Right renal cortex interstitium (tissue), 3 donors: ENCODE measurements around the gene ZNF79. TPM values are rescaled to one million over a fixed set of nuclear protein-coding genes. Genes with fewer than 3 reads are reported as not detected.

Experiments used
- DNase-seq, 3 donors: peaks; one replicate each; pipeline ENCODE4 v3.0.0-alpha.2; 2013; ENCODE audit warnings: low read depth in 3 of 3, low spot score in 2 of 3
- polyA plus RNA-seq, 3 donors: library from polyadenylated mRNA; unstranded; fragments of 120-200 nt; gene quantifications; one replicate each; pipeline ENCODE4 v1.2.1, GENCODE V29; 2013; ENCODE audit not compliant: insufficient read length in 3 of 3

Gene ZNF79
- polyA plus RNA-seq, 3 donors: 7.5 to 8.0 (median 7.6) TPM

DNA sequence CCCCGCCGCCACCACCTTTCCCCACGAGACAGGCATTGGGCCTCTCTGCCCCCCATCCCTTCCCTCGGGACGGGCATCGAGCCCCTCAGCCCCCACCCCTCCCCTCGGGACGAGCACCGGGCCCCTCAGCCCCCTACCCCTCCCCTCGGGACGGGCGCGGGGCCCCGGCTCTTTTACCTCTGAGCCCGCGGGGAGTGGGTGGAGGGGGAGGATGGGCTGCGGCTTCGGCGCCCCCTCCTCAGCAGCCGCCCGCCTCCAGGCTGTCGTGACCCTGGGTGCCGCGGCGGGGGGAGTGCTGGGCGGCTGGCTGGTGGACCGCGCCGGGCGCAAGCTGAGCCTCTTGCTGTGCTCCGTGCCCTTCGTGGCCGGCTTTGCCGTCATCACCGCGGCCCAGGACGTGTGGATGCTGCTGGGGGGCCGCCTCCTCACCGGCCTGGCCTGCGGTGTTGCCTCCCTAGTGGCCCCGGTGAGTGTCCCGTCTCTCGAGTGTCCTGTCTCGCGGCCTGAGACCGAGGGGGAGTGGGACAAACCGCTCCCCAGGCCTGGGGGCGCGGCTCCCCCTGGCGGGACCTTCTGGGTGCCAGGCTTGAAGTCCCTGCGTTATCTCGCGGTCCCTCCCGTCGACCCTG lies 26.4 kb upstream of the ZNF79 start:
- no peak for DNase-seq

DNA sequence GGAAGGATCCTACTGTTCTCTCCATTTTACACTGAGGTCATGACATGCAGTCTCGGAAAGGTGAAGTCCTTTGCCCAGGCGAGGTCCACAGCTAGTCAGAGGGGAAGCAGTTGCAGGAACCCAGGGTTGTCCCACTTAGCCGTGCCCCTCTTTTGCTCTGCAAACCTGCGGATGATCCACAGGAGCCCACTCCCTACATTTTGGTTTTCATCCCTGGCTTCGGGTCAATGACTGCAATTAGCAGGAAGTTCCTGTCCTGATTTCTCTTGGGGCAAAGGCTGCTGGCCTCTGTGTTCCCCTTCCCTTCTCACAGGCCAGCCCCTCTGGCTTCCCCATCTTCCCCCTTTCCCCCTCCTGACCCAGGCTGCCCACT lies 25.9 kb upstream of the ZNF79 start:
- no peak for DNase-seq

DNA sequence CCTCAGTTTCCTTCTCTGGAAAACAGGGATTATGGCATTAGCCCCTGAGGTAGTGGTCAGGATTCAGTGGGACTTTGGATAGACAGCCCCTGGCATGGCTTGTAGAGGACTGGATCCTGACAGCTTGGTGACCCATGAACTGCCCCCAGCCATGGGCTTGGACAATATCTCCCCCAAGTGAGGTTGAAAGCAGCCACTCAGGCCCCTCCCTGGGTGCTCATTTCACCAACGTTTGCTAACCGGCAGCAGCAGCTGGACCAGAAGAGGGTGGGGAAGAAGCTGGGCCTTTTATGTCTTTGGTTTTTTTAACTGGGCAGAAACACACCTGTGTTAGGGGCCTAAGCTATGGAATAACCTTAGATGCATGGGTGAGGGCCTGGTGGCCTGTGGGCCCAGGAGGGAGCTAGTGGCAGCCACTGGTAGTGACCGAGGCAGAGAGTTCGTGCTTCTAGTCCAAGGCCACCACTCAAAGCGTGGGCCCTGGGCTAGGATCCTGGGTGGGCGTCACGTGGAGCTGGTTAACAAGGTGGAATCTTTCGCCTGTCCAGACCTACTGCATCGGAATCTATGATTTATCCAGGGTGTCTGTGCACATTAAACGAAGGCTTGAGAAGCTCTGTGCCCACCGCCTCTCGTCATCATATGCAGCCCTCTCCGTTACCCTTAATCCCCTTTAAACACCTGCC lies 25.3 kb upstream of the ZNF79 start:
- DNase-seq: no peak

DNA sequence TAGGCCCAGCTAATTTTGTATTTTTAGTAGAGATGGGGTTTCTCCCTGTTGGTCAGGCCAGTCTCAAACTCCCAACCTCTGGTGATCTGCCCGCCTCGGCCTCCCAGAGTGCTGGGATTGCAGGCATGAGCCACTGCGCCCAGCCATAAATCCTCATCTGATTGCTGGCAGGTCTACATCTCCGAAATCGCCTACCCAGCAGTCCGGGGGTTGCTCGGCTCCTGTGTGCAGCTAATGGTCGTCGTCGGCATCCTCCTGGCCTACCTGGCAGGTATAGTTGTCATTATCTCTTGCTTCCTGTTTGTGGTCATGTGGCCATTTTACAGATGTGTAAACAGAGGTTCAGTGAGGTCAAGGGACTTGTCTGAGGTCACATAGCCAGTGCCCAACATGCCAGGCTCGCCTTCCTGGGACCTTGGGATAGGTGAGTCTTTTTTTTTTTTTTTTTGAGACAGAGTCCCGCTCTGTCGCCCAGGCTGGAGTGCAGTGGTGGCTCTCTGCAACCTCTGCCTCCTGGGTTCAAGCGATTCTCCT lies 24.4 kb upstream of the ZNF79 start:
- no peak for DNase-seq

DNA sequence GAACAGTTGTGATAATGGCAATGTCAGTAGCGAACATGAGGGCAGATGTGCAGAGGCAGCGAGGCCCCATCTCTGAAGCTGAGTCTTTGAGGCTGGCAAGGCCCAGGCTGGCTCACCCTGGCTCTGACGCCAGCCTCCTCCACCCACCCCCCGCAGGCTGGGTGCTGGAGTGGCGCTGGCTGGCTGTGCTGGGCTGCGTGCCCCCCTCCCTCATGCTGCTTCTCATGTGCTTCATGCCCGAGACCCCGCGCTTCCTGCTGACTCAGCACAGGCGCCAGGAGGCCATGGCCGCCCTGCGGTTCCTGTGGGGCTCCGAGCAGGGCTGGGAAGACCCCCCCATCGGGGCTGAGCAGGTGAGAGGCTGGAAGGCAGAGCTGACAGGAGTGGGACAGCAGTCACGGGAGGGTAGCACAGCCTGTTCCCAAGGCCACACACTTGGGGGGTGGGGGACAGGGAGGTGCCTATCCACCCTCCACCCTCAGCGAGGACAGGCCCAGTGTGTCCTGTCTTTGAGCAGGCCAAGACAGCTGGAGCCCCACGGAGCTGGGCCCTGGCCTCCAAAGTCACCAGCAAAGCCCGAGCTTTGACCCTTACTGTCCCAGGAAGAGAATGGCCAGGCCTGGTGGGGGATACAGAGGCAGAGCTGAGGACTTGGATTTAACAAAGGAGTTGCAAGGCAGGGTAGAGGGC lies 21.6 kb upstream of the ZNF79 start:
- DNase-seq: no peak

DNA sequence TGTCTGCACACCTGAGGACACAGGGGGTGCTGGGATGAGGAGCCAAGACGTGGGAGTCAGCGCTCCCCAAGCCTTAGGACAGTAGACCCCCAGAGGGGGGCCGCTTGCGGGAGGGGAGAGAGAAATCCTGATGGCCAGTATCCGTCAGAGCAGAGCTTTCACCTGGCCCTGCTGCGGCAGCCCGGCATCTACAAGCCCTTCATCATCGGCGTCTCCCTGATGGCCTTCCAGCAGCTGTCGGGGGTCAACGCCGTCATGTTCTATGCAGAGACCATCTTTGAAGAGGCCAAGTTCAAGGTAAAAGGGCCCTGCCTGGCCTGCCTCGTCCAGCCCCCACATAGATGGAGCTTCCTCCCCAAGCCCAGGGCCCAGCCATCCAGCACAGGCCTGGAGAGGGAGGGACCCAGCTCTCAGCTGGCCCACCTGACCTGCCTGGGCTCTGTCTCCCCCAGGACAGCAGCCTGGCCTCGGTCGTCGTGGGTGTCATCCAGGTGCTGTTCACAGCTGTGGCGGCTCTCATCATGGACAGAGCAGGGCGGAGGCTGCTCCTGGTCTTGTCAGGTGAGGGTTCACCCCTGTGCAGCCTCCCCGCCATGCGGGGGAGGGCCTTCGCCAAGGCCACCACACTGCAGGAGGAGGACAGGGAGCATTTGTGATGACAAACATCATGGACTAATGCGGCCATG lies 20.5 kb upstream of the ZNF79 start:
- no peak for DNase-seq

DNA sequence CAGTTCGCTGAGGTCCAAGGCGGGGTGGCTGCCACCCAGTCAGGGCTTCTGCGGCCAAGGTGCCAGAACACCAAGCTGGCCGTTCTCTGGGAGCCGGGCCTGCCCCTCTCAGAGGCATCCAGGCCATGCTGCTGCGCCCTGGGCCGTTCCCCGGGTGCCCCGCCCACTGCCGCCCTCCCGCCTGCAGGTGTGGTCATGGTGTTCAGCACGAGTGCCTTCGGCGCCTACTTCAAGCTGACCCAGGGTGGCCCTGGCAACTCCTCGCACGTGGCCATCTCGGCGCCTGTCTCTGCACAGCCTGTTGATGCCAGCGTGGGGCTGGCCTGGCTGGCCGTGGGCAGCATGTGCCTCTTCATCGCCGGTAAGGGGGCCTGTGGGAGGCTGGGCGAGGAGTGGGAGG lies 19.6 kb upstream of the ZNF79 start:
- no peak for DNase-seq

DNA sequence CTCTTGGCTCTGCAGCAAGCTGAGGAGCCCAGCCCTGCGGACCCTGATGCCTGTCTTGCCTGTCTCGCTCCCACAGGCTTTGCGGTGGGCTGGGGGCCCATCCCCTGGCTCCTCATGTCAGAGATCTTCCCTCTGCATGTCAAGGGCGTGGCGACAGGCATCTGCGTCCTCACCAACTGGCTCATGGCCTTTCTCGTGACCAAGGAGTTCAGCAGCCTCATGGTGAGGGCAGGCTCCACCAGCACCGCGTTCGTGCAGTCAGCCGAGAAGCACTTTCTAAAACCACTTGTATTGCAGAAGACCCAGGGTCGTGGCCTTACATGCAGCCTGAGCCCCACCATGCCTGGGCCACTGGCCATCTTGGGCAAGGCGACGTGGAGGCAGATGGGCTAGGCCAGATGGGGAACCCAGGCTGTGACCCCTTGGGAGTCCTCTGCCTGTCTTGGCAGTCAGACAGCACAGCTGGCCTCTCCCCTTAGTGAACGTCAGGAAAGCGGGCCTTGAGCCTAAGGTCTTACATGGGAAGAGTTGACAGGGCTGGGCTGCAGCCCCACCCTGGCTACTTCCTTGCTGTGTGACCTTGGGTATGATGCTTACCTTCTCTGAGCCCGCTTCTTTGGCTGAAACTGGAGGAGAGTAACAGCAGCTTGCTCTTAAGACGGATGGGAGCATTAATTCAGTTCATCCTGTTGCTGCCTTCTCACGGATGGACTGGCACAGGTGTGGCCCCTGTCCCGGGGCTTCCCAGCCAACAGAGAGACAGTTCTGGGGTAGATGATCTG lies 18.6 kb upstream of the ZNF79 start:
- no peak for DNase-seq

DNA sequence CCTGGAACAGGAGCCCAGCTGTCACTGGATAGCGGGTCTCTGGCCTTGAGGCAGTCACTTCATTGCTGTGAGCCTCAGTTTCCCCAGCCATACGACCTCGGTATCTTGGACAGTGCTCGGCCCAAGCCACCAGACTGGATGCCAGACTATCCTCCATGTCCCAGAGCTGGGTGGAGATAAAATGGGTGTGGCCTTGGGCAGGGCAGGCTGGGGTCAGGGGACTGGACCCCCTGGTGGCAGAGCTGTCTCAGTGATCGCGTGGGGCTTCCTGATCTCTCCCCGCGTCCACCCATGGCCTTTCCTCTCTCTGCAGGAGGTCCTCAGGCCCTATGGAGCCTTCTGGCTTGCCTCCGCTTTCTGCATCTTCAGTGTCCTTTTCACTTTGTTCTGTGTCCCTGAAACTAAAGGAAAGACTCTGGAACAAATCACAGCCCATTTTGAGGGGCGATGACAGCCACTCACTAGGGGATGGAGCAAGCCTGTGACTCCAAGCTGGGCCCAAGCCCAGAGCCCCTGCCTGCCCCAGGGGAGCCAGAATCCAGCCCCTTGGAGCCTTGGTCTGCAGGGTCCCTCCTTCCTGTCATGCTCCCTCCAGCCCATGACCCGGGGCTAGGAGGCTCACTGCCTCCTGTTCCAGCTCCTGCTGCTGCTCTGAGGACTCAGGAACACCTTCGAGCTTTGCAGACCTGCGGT lies 17.2 kb upstream of the ZNF79 start:
- no peak for DNase-seq

DNA sequence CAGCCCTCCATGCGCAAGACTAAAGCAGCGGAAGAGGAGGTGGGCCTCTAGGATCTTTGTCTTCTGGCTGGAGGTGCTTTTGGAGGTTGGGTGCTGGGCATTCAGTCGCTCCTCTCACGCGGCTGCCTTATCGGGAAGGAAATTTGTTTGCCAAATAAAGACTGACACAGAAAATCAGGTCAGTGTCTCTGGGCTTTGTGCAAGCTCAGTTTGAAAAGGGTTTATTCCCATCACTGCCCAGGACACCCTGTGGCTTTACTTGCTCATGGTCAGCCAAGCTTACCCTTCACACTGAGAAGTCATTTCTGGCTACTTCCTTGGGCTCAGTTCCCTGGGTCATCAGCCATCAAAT lies 16.7 kb upstream of the ZNF79 start:
- no peak for DNase-seq

DNA sequence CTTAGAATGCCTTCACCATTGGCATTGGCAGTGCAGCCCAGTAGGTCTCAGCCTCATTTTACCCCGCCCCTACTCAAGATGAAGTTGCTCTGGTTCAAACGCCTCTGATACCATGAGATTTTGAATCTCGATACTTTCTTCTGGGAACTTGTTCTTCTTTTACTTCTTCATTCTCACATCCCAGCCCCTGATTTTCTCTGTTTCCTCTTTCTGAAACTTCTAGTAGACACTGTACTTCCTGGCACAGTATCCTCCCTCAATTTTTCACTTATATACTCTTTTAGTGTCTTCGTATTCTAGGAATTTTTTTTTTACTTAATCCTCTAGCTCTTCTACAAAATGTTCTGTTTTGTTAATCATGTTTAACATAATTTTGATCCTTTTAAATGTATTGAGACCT lies 13.1 kb upstream of the ZNF79 start:
- DNase-seq: no peak

DNA sequence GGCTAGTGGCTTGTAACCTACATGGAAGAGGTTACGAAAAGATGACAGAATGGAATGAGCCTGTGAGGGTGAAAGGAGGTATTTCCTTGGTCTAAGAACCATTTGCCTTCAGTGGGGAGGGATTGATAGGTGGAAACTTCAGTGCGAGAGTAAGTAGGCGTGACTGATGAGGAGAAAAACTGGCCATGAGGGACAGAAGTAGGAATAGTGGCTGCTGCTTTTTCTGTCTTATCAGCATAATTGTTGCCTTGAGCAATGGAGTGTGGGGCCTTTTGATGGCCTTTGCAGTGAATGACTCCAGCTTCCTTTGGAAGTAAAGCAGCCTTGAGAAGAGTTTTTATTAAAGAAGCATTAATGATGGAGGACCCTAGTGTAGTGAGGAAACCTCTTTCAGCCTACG lies 9.0 kb upstream of the ZNF79 start:
- DNase-seq: no peak

DNA sequence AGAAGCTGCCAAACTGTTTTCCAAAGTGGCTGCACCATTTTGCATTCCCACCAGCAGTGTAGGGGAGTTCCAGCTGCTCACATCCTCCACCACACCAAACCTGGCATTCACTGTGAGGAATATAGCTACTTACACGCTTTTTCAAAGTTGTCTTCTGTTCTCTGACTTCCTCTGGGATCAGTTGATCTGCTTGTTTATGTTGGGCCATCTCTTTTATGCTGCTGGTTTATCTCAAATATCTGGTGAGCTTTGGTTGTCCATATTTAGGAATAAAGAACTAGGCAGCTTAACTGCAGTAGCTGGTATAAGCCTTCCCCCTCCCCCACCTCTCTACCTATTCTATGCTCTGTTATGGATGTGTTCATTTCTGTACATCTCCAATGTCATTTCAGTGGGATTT lies 8.5 kb upstream of the ZNF79 start:
- DNase-seq: no peak

DNA sequence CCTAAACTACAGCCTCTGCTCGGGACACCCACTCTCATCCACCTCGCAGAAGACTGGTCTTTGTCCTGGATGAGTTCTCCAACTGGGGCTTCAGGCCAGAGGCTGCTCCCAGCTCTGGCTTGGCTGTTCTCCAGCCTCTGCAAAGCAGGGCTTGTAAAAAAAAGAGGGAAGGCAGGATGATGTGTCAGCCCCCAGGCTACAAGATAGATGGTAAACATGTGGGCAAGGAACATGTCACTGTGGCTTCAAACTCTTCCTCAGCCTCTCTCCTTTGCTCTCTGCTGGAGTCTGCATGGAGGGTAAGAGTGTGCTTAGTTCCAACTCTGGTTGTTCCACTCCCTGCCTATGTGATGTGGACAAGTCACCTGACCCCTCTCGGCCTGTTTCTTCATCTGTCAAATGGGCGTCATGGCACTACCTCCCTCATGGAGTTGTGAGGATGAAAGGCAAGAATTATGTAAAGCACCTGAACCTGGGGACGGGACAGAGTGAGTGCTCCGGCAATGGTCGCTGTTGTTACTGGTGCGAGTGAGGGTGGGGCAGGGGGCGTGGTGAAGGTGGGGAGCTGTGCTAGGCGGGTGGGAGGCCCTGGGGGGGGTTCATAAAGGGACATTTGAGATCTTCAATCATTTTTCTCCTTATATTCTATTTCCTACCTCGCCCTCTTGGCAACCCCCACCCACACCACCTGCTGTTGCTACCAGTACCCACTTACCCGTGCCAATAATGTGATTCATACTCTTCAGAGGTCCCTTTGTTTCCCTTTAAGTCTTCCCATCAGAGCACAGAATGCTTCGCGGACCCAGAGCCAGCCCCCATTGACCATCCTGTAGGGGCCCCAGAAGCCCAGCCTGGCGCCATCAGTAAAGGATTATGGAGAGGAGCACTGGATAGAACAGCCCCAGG lies 6.8 kb upstream of the ZNF79 start:
- no peak for DNase-seq

DNA sequence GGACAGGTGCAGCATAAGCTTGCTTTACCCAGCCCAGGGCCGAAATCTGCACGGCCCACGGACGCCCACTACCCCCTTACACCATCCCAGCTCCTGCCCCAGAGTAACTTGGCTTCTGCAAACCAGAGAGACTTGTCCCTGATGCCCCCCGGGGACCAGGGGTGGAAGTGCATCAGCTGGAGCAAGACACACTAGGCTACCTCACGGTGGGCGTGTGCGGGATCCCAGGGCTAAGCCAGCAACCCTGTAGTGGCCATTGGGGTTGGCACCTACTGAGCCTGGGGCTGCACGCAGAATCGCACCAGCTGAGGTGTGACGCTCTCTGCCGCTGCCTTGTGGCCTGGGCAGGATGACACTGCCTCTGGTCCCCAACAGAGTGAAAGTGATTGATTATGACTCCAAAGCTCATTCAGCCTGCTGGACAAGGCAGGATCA lies 6.1 kb upstream of the ZNF79 start:
- no peak for DNase-seq

DNA sequence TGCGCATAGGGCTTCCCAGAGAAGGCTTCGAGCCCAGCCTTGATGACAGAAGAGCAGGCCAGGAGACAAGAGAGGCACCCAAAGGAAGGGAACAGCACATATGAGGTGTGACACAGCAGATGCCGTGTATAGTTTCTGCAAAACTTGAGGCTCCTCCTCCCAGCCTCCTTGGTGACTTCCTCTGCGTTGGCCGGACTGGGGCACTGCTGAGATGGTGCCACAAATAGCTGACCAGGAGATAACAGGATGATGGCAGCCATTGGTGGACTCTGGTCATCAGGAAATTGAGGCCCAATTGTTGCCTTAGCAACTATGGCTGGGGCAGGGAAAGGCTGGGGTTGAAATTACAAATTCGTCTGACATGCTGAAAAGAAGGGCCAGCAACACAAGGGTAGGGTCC lies 4.8 kb upstream of the ZNF79 start:
- no peak for DNase-seq

DNA sequence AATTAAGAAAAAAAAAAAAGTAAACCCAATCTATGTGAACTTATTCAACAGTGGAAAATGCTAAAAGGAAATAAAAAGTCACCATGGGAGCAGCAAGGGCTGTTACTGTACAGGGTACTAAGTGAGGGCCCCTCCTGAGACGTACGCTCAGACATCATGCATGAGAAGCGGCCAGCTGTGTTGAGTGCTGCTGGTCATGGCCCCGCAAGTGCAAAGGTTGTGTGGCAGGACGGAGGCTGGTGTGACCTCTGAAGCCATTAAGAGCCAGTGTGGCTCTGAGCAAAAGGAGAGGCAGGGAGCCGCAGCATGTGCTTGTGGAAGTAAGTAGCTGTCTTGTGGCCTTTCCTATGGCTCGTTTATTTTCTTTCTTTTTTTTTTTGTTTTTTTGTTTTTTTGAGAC lies 3.1 kb upstream of the ZNF79 start:
- no peak for DNase-seq

DNA sequence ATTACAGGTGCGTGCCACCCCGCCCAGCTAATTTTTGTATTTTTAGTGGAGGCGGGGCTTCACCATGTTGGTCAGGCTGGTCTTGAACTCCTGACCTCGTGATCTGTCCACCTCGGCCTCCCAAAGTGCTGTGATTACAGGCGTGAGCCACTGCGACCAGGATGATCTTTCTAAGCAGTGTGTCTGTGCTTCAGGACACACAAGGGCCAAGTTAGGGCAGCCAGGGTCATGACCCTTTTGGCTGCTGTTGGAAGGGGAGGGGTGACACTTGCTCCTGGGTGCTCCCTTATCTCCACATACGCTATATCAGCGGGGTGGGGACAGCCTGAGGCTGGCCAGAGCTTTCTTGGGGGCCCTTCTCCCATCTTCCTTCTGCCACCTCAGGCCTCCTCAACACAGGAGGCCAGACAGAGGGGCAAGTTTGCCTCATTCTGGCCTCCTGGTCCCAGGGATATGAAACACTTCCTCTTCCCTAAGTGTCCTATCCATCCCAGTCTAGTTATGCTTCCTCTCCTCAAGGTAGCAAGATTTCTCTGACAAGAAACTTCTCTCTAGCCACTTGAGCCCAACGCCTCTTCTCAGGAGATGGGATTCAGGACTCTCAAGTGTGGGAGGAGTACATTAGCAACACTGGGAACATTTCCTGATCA lies 1.9 kb upstream of the ZNF79 start:
- no peak for DNase-seq

DNA sequence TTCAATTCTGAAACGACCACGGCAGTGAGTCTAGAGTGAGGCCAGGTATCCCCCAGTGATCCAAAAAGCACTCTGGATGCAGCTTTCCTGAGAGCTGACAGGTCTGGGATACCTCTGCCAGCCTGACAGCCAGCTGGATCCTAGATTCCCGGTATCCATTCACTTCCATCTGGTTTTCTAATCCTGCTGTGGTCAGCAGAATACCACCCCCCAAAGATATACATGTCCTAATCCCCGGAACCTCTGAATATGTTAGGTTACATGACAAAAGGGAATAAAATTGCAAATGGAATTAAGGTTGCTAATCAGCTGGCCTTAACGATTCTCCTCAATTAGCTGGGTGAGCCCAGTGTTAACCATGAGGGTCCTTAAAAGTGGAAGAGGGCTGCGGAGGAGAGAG lies 1.4 kb upstream of the ZNF79 start:
- no peak for DNase-seq
